GM12878 (cell line): ENCODE results near the gene FAM163B. TPM values are rescaled to one million over a fixed set of nuclear protein-coding genes. Genes with fewer than 3 reads are reported as not detected.

Experiments
- ATAC-seq: fragments of 200-7000 bp; cut with Tn5 transposase; 3 replicates; pipeline ENCODE4 v1.9.1; 2020; ENCODE audit warnings: mild to moderate bottlenecking, moderate library complexity
- BruUV-seq: library from RNA; stranded (reverse); fragments of 400-500 nt; replicated peaks from 2 replicates; lab custom pipeline; 2021; lab: Mats Ljungman, UMichigan
- CTCF ChIA-PET: fragments of 300-600 bp; sonication (Branson Sonifier 250); formaldehyde crosslinking; extraction: SDS; loops from one replicate; lab custom pipeline; 2021; ENCODE audit warnings: inconsistent platforms; lab: Yijun Ruan, JAX
- POLR2A ChIA-PET: fragments of 350-600 bp; formaldehyde crosslinking; extraction: SDS; loops from one replicate; lab custom pipeline; 2021; ENCODE audit warnings: inconsistent platforms; lab: Charles Lee
- RAD21 ChIA-PET: fragments of 300-600 bp; sonication (Branson Sonifier 250); formaldehyde crosslinking; loops from one replicate; lab custom pipeline; 2023; ENCODE audit warnings: antibody characterized with exemption; ENCODE audit not compliant: unreplicated experiment; lab: Charles Lee
- SMC1A ChIA-PET: fragments of 300-600 bp; sonication (Branson Sonifier 250); formaldehyde crosslinking; loops from one replicate; lab custom pipeline; 2023; ENCODE audit not compliant: unreplicated experiment, uncharacterized antibody; lab: Charles Lee
- DNase-seq: peaks from one replicate; pipeline ENCODE4 v3.0.0-alpha.2; 2011; ENCODE audit warnings: low read depth, low spot score
- FAIRE-seq: peaks from 3 replicates; lab custom pipeline; 2011; peaks lifted over from hg19 to GRCh38; lab: Jason Lieb, UNC
- H2AFZ ChIP-seq: 2 replicates; pipeline ENCODE4 v1.6.0; 2011; ENCODE audit warnings: low read depth, low read length, control low read depth; ENCODE audit not compliant: control insufficient read depth
- H3K27ac ChIP-seq: 2 replicates; pipeline ENCODE4 v1.5.1; 2011; ENCODE audit warnings: control low read depth; ENCODE audit not compliant: control insufficient read depth, insufficient read depth
- H3K27me3 ChIP-seq, 2 experiments: replicated peaks in 1 of 2; 2 replicates each; pipeline versions ENCODE4 v1.6.0 to v1.6.1; 2011; ENCODE audit warnings: low read length in 1 of 2; ENCODE audit not compliant: control insufficient read depth in 2 of 2, insufficient read depth in 2 of 2
- H3K36me3 ChIP-seq, 2 experiments: 2 replicates each; pipeline ENCODE4 v1.5.1; 2011; ENCODE audit warnings: low read length in 1 of 2; ENCODE audit not compliant: control insufficient read depth in 2 of 2, insufficient read depth in 2 of 2
- H3K4me1 ChIP-seq: 2 replicates; pipeline ENCODE4 v1.6.1; 2011; ENCODE audit warnings: mild to moderate bottlenecking, low read length, moderate library complexity, mixed read lengths; ENCODE audit not compliant: control insufficient read depth, insufficient read depth
- H3K4me2 ChIP-seq: 2 replicates; pipeline ENCODE4 v1.6.0; 2011; ENCODE audit warnings: control low read depth; ENCODE audit not compliant: control insufficient read depth, insufficient read depth
- H3K4me3 ChIP-seq: fragments of 200-600 bp; sonication (generic); 2 replicates; pipeline ENCODE4 v1.5.1; 2016
- H3K79me2 ChIP-seq: 2 replicates; pipeline ENCODE4 v1.6.0; 2011; ENCODE audit warnings: low read length; ENCODE audit not compliant: control insufficient read depth, insufficient read depth
- H3K9ac ChIP-seq: 2 replicates; pipeline ENCODE4 v1.8.0; 2011; ENCODE audit warnings: low read length, control low read depth, mixed read lengths; ENCODE audit not compliant: control insufficient read depth, insufficient read depth
- H3K9me3 ChIP-seq: replicated peaks from 3 replicates; pipeline ENCODE4 v1.5.1; 2011; ENCODE audit warnings: mild to moderate bottlenecking, low read length; ENCODE audit not compliant: control insufficient read depth, insufficient read depth
- H4K20me1 ChIP-seq: 2 replicates; pipeline ENCODE4 v1.6.0; 2011; ENCODE audit not compliant: control insufficient read depth, insufficient read depth
- EGR1 ChIP-seq, 2 experiments: IDR thresholded peaks; 1 replicate in 1 of 2; 2 replicates in 1 of 2; pipeline ENCODE4 v1.6.1; 2011 to 2012; ENCODE audit warnings: low read depth in 2 of 2, low read length in 2 of 2, borderline replicate concordance in 1 of 2, mild to moderate bottlenecking in 1 of 2, moderate library complexity in 1 of 2
- EZH2 ChIP-seq: IDR thresholded peaks from 2 replicates; pipeline ENCODE4 v1.6.1; 2012; ENCODE audit warnings: low read depth, mild to moderate bottlenecking, control low read depth, inconsistent platforms, low read length, borderline replicate concordance; ENCODE audit not compliant: control insufficient read depth
- HDAC2 ChIP-seq: fragments of 200-600 bp; sonication (generic); IDR thresholded peaks from 2 replicates; pipeline ENCODE4 v1.6.1; 2017
- NBN ChIP-seq: fragments of 450-650 bp; IDR thresholded peaks from 2 replicates; pipeline ENCODE4 v1.6.1; 2016
- PAX5 ChIP-seq: IDR thresholded peaks from 2 replicates; pipeline ENCODE4 v1.6.1; 2011; ENCODE audit warnings: low read depth, low read length, borderline replicate concordance
- SMARCA5 ChIP-seq: fragments of 450-650 bp; IDR thresholded peaks from 2 replicates; pipeline ENCODE4 v1.6.1; 2017; ENCODE audit warnings: mild to moderate bottlenecking
- TBL1XR1 ChIP-seq: IDR thresholded peaks from 2 replicates; pipeline ENCODE4 v1.6.1; 2012; ENCODE audit warnings: low read depth, low read length, improper control_type of control experiment
- WGBS: methylation state at CpG from one replicate; pipeline ENCODE4 v1.1.6; 2016; ENCODE audit warnings: low lambda C conversion rate; ENCODE audit not compliant: insufficient replicate concordance, insufficient coverage; ENCODE audit errors: missing lambda C conversion rate; 5-methylcytosine and 5-hydroxymethylcytosine counted together
- in situ Hi-C: fragments of 300-500 bp; cut with MboI; formaldehyde crosslinking; loops from 9 replicates; pipeline ENCODE4 v1.14.3; 2018; ENCODE audit warnings: mixed read lengths
- intact Hi-C: fragments of 100-400 bp; cut with micrococcal nuclease; formaldehyde crosslinking; loops from one replicate; pipeline ENCODE4 v1.14.2; 2022; ENCODE audit not compliant: unreplicated experiment
- polyA plus RNA-seq, 11 experiments: library from polyadenylated mRNA; depleted of rRNA in 4 of 11; unstranded in 6 of 11; stranded (reverse) in 5 of 11; fragments of >200 nt; fragmentation: Nextera tagmentation in 4 of 11; fragmentation: Illumina TruSeq in 1 of 11; extraction: Ambion mirVana in 4 of 11; extraction: Trizol in 1 of 11; gene quantifications; 1 replicate in 1 of 11; 2 replicates in 10 of 11; pipeline versions ENCODE4 v1.2.1 to v1.2.3, GENCODE V29; 2011 to 2016; ENCODE audit warnings: inconsistent platforms in 2 of 11, missing spikeins in 2 of 11, low read depth in 1 of 11
- total RNA-seq, 4 experiments: library from RNA; depleted of rRNA in 3 of 4; stranded (reverse); fragments of >200 nt in 3 of 4; fragmentation: Illumina TruSeq in 1 of 4; extraction: Trizol in 1 of 4; gene quantifications; 2 replicates each; pipeline versions ENCODE4 v1.2.1 to v1.2.3, GENCODE V29; 2013 to 2021
- TF ChIP-seq, protein P1 (sequence below): fragments of 450-650 bp; IDR thresholded peaks from 2 replicates; pipeline ENCODE4 v1.6.1; 2018; ENCODE audit warnings: borderline replicate concordance, mild to moderate bottlenecking; ENCODE audit not compliant: partially characterized antibody
- TF ChIP-seq, protein P2 (sequence below): fragments of 450-650 bp; IDR thresholded peaks from 2 replicates; pipeline ENCODE4 v1.6.1; 2017; ENCODE audit warnings: low read depth, mild to moderate bottlenecking, moderate library complexity

Gene FAM163B
- total and polyA plus RNA-seq, 10 of the 15 experiments (the other 5 are each of a cell fraction or from before 2014, with no cell fraction given), result not detected

- peaks cover 0 to 3% of the 10 kb centered on the region in 2 experiments; a peak in 2 of 4 replicates for H3K27me3 ChIP-seq
- H2AFZ ChIP-seq, result no peak overlapping the region
- ChIA-PET SMC1A (no interaction called here), RAD21 (no interaction called here), POLR2A (no interaction called here), CTCF (no interaction called here)
- H3K36me3 ChIP-seq, result no peaks in the 10 kb centered on the region
- no peaks in the 10 kb centered on the region for H4K20me1 ChIP-seq
- no peaks in the 10 kb centered on the region for H3K79me2 ChIP-seq
- H3K4me3 ChIP-seq, result no peak overlapping the region
- H3K9ac ChIP-seq, result no peak overlapping the region
- H3K4me1 ChIP-seq, result no peaks in the 10 kb centered on the region
- TF ChIP-seq TBL1XR1 (no peak), NBN (no peak), EGR1 (IDR thresholded peaks at IDR 0.05; ENCODE audit: borderline replicate concordance in 1 of 2, low read depth in 2 of 2, low read length in 2 of 2) (no peak), HDAC2 (no peak), PAX5 (no peak), EZH2 (no peak), SMARCA5 (no peak)
- TF ChIP-seq, protein P1, sequence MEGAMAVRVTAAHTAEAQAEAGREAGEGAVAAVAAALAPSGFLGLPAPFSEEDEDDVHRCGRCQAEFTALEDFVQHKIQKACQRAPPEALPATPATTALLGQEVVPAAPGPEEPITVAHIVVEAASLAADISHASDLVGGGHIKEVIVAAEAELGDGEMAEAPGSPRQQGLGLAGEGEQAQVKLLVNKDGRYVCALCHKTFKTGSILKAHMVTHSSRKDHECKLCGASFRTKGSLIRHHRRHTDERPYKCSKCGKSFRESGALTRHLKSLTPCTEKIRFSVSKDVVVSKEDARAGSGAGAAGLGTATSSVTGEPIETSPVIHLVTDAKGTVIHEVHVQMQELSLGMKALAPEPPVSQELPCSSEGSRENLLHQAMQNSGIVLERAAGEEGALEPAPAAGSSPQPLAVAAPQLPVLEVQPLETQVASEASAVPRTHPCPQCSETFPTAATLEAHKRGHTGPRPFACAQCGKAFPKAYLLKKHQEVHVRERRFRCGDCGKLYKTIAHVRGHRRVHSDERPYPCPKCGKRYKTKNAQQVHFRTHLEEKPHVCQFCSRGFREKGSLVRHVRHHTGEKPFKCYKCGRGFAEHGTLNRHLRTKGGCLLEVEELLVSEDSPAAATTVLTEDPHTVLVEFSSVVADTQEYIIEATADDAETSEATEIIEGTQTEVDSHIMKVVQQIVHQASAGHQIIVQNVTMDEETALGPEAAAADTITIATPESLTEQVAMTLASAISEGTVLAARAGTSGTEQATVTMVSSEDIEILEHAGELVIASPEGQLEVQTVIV, result no peak
- TF ChIP-seq, protein P2, sequence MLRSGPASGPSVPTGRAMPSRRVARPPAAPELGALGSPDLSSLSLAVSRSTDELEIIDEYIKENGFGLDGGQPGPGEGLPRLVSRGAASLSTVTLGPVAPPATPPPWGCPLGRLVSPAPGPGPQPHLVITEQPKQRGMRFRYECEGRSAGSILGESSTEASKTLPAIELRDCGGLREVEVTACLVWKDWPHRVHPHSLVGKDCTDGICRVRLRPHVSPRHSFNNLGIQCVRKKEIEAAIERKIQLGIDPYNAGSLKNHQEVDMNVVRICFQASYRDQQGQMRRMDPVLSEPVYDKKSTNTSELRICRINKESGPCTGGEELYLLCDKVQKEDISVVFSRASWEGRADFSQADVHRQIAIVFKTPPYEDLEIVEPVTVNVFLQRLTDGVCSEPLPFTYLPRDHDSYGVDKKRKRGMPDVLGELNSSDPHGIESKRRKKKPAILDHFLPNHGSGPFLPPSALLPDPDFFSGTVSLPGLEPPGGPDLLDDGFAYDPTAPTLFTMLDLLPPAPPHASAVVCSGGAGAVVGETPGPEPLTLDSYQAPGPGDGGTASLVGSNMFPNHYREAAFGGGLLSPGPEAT, result no peak
- in situ Hi-C loops, result no loop called here
- BruUV-seq, result no TSS peak
- H3K9me3 ChIP-seq, result no peaks in the 10 kb centered on the region
- intact Hi-C loops, result no loop called here
- no peak for DNase-seq
- H3K4me2 ChIP-seq, result no peak overlapping the region
- H3K27ac ChIP-seq, result no peak overlapping the region
- ATAC-seq, result no peak
- FAIRE-seq, result no peak
- WGBS, result 43% methylated on average over 16 of the region's 16 CpGs
Measured at GRCh38 chr9:133613432-133613831, 4.2 kb upstream of the FAM163B start.
